Measurements from ENCODE around the gene VAT1L.

Gene VAT1L

DNA sequence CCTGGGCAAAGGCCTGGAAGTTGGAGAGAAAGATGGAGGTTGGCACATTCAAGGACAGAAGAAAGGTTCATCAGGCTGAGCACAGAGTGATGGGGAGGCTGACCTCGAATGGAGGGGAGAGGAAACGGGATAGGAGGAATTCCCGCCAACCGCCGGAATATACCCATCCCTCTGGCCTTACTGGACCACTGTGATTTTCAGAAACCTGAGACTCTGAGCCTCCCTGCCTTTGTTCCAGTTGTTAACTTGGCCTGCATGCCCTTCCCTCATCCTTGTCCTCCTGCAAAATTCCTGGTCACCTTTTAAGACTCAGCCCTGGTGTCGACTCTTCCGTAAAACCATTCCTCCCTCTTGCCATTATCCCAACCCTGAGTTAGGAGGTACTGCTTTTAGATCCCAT is 107.6 kb downstream of the VAT1L start:
- Histone ChIP-seq H3K4me2 (ENCODE audit: insufficient read depth, low read length) (no peak overlapping the region), H3K27me3 (ENCODE audit: insufficient read depth, low read length, poor library complexity) (no peaks in the 10 kb centered on the region), H3K4me3 (ENCODE audit: low read depth in 1 of 2, low read length in 2 of 2) (no peak overlapping the region), H3K79me2 (ENCODE audit: insufficient read depth, low read length) (no peaks in the 10 kb centered on the region), H2AFZ (ENCODE audit: low read depth, low read length) (no peak overlapping the region), H3K9me3 (ENCODE audit: insufficient read depth, low read length, severe bottlenecking) (no peaks in the 10 kb centered on the region), H3K4me1 (ENCODE audit: insufficient read depth, low read length) (no peaks in the 10 kb centered on the region), H4K20me1 (ENCODE audit: insufficient read depth, low read length) (no peaks in the 10 kb centered on the region), H3K27ac (ENCODE audit: low read length) (no peak overlapping the region), H3K36me3 (ENCODE audit: insufficient read depth, low read length) (no peaks in the 10 kb centered on the region), H3K9ac (ENCODE audit: low read depth, low read length) (no peak overlapping the region)
- no peak for ATAC-seq (ENCODE audit: insufficient read depth, low read depth)
- no peak for TF ChIP-seq EZH2 (IDR thresholded peaks at IDR 0.05; ENCODE audit: borderline replicate concordance, low read depth, low read length, severe bottlenecking)
- TF ChIP-seq, protein P1, sequence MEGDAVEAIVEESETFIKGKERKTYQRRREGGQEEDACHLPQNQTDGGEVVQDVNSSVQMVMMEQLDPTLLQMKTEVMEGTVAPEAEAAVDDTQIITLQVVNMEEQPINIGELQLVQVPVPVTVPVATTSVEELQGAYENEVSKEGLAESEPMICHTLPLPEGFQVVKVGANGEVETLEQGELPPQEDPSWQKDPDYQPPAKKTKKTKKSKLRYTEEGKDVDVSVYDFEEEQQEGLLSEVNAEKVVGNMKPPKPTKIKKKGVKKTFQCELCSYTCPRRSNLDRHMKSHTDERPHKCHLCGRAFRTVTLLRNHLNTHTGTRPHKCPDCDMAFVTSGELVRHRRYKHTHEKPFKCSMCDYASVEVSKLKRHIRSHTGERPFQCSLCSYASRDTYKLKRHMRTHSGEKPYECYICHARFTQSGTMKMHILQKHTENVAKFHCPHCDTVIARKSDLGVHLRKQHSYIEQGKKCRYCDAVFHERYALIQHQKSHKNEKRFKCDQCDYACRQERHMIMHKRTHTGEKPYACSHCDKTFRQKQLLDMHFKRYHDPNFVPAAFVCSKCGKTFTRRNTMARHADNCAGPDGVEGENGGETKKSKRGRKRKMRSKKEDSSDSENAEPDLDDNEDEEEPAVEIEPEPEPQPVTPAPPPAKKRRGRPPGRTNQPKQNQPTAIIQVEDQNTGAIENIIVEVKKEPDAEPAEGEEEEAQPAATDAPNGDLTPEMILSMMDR (IDR thresholded peaks at IDR 0.05; ENCODE audit: borderline replicate concordance, extremely low read depth, low read length, poor library complexity, severe bottlenecking), result no peak
- no peak for DNase-seq

DNA sequence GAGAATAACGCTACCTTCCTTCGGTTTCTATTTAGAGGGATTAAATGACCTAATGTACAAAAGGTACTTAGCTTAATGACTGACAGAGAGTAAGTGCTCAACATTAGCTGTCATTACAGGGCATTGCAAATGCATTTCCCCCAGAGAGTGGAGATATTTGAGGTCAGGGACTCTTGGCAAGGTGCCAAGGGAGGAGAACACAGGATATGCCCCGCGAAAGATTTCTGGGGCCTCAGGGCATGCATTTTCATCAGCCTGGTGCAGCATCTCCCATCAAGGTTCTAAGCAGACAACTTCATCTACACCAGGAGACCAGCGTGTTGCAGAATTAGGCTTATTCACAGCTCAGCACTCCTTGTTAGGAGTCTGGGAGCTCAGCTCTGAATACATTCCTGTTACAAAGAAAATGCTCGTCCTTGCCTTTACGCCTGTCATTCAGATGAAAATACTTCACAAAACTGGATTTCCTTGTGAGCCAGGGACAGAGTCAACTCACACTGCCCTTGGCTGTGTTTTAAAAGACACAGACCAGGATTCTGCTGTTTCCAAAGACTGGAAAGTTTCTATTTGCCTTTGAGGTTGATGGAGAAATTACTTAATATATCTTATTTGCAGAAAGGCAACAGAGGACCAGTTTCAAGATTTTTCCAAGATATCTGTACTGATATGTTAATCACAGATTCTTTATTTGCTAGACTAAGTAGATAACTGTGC is 108.2 kb downstream of the VAT1L start:
- no peak overlapping the region for H3K27ac ChIP-seq (ENCODE audit: low read length)
- no peaks in the 10 kb centered on the region for H3K27me3 ChIP-seq (ENCODE audit: insufficient read depth, low read length, poor library complexity)
- H3K79me2 ChIP-seq (ENCODE audit: insufficient read depth, low read length), result no peaks in the 10 kb centered on the region
- H3K9ac ChIP-seq (ENCODE audit: low read depth, low read length), result no peak overlapping the region
- no peak overlapping the region for H3K4me2 ChIP-seq (ENCODE audit: insufficient read depth, low read length)
- ATAC-seq (ENCODE audit: insufficient read depth, low read depth) (no peak), DNase-seq (no peak)
- H3K4me1 ChIP-seq (ENCODE audit: insufficient read depth, low read length), result no peaks in the 10 kb centered on the region
- no peak overlapping the region for H3K4me3 ChIP-seq (ENCODE audit: low read depth in 1 of 2, low read length in 2 of 2)
- H4K20me1 ChIP-seq (ENCODE audit: insufficient read depth, low read length), result no peaks in the 10 kb centered on the region
- H2AFZ ChIP-seq (ENCODE audit: low read depth, low read length), result no peak overlapping the region
- H3K36me3 ChIP-seq (ENCODE audit: insufficient read depth, low read length), result no peaks in the 10 kb centered on the region
- TF ChIP-seq, protein P1 (IDR thresholded peaks at IDR 0.05; ENCODE audit: borderline replicate concordance, extremely low read depth, low read length, poor library complexity, severe bottlenecking), result no peak
- no peak for TF ChIP-seq EZH2 (IDR thresholded peaks at IDR 0.05; ENCODE audit: borderline replicate concordance, low read depth, low read length, severe bottlenecking)
- H3K9me3 ChIP-seq (ENCODE audit: insufficient read depth, low read length, severe bottlenecking), result no peaks in the 10 kb centered on the region

DNA sequence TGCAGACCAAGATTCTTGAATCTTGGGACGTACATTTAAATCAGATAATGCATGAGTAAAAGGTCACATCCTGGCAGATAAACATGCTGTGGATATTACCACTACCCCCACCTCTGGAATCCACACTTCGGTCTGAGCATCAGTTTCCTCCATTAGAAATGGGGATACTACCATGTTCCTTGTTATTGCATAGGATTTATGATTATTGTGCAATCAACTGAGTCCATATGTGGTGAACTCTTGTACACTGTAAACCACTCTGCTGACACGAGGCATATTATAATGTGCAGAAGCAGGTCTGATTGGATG is 108.7 kb downstream of the VAT1L start:
- Histone ChIP-seq H3K9ac (ENCODE audit: low read depth, low read length) (no peak overlapping the region), H3K27me3 (ENCODE audit: insufficient read depth, low read length, poor library complexity) (no peaks in the 10 kb centered on the region), H2AFZ (ENCODE audit: low read depth, low read length) (no peak overlapping the region), H4K20me1 (ENCODE audit: insufficient read depth, low read length) (no peaks in the 10 kb centered on the region), H3K36me3 (ENCODE audit: insufficient read depth, low read length) (no peaks in the 10 kb centered on the region), H3K27ac (ENCODE audit: low read length) (no peak overlapping the region), H3K79me2 (ENCODE audit: insufficient read depth, low read length) (no peaks in the 10 kb centered on the region), H3K4me1 (ENCODE audit: insufficient read depth, low read length) (no peaks in the 10 kb centered on the region), H3K4me2 (ENCODE audit: insufficient read depth, low read length) (no peak overlapping the region), H3K4me3 (ENCODE audit: low read depth in 1 of 2, low read length in 2 of 2) (no peak overlapping the region), H3K9me3 (ENCODE audit: insufficient read depth, low read length, severe bottlenecking) (no peaks in the 10 kb centered on the region)
- TF ChIP-seq, protein P1 (IDR thresholded peaks at IDR 0.05; ENCODE audit: borderline replicate concordance, extremely low read depth, low read length, poor library complexity, severe bottlenecking), result no peak
- TF ChIP-seq EZH2 (IDR thresholded peaks at IDR 0.05; ENCODE audit: borderline replicate concordance, low read depth, low read length, severe bottlenecking), result no peak
- no peak for DNase-seq
- ATAC-seq (ENCODE audit: insufficient read depth, low read depth), result no peak
